OCI-LY3 (cell line): ENCODE data around the gene CAMK1G.

ENCODE experiments used
- H2AFZ ChIP-seq: fragments of 200-600, 300-600 bp; shearing (Covaris generic); 2 replicates; pipeline ENCODE4 v1.6.0; 2014; ENCODE audit warnings: antibody characterized with exemption, low read depth, low read length
- H3K27ac ChIP-seq: fragments of 200-600, 300-600 bp; sonication (generic); 2 replicates; pipeline ENCODE4 v1.5.1; 2014; ENCODE audit warnings: mild to moderate bottlenecking, low read length, moderate library complexity, mixed read lengths
- H3K27me3 ChIP-seq: fragments of 200-600, 300-600 bp; sonication (generic); 2 replicates; pipeline ENCODE4 v1.6.1; 2014; ENCODE audit warnings: low read depth, low read length, mixed read lengths
- H3K36me3 ChIP-seq: fragments of 200-600, 300-600 bp; sonication (generic); replicated peaks from 2 replicates; pipeline ENCODE3; 2014; ENCODE audit warnings: low read depth, low read length, mixed read lengths
- H3K4me1 ChIP-seq: fragments of 300-600, 200-600 bp; sonication (generic); 2 replicates; pipeline ENCODE4 v1.6.1; 2014; ENCODE audit warnings: low read length, mixed read lengths
- H3K4me2 ChIP-seq: fragments of 200-600, 300-600 bp; sonication (generic); 2 replicates; pipeline ENCODE4 v1.6.1; 2014; ENCODE audit warnings: low read length, mixed read lengths
- H3K4me3 ChIP-seq: fragments of 300-600, 200-600 bp; sonication (generic); 2 replicates; pipeline ENCODE4 v1.5.1; 2014; ENCODE audit warnings: antibody characterized with exemption, mild to moderate bottlenecking, low read length, moderate library complexity
- H3K79me2 ChIP-seq: fragments of 300-600, 200-600 bp; shearing (Covaris generic); 2 replicates; pipeline ENCODE4 v1.6.1; 2014; ENCODE audit warnings: mild to moderate bottlenecking, low read length, mixed read lengths
- H3K9ac ChIP-seq: fragments of 300-600, 200-600 bp; shearing (Covaris generic); 2 replicates; pipeline ENCODE4 v1.6.0; 2014; ENCODE audit warnings: mild to moderate bottlenecking, low read length, moderate library complexity
- H3K9me3 ChIP-seq: fragments of 200-600, 300-600 bp; shearing (Covaris generic); 2 replicates; pipeline ENCODE4 v1.6.1; 2014; ENCODE audit warnings: low read length, mixed read lengths; ENCODE audit not compliant: insufficient read depth
- H4K20me1 ChIP-seq: fragments of 200-600, 300-600 bp; sonication (generic); 2 replicates; pipeline ENCODE4 v1.6.1; 2016; ENCODE audit warnings: low read length, mixed read lengths; ENCODE audit not compliant: insufficient read depth
- CTCF ChIP-seq: fragments of 200-600, 300-600 bp; sonication (generic); IDR thresholded peaks from 2 replicates; pipeline ENCODE4 v1.5.1; 2014; ENCODE audit warnings: antibody characterized with exemption, low read length, low read depth
- EZH2phosphoT487 ChIP-seq: fragments of 200-600 bp; shearing (Covaris generic); IDR thresholded peaks from 2 replicates; pipeline ENCODE4 v1.6.1; 2018; ENCODE audit warnings: antibody characterized with exemption, mixed run types, low read depth

CAMK1G gene

GRCh38 chr1:209557221-209557620 lies 26.3 kb upstream of the CAMK1G start:
- Histone ChIP-seq H2AFZ (no peak overlapping the region), H3K4me3 (no peak overlapping the region), H4K20me1 (no peaks in the 10 kb centered on the region), H3K4me1 (no peaks in the 10 kb centered on the region), H3K79me2 (no peaks in the 10 kb centered on the region), H3K9ac (no peak overlapping the region), H3K4me2 (no peak overlapping the region), H3K27me3 (peaks cover under 1% of the 10 kb centered on the region; the same call in 1 of the 2 replicates), H3K27ac (no peak overlapping the region), H3K36me3 (no peaks in the 10 kb centered on the region), H3K9me3 (no peaks in the 10 kb centered on the region)
- no peak for TF ChIP-seq EZH2phosphoT487

- Histone ChIP-seq H3K9me3 (no peaks in the 10 kb centered on the region), H3K4me1 (no peaks in the 10 kb centered on the region), H4K20me1 (no peaks in the 10 kb centered on the region), H3K4me2 (no peak overlapping the region), H3K9ac (no peak overlapping the region), H3K27me3 (peaks cover 16% of the 10 kb centered on the region), H3K27ac (no peak overlapping the region), H3K36me3 (no peaks in the 10 kb centered on the region), H2AFZ (no peak overlapping the region), H3K4me3 (no peak overlapping the region), H3K79me2 (no peaks in the 10 kb centered on the region)
- TF ChIP-seq EZH2phosphoT487 = no peak
- TF ChIP-seq CTCF = no peak
Measured at GRCh38 chr1:209560529-209560928, 23.0 kb upstream of the CAMK1G start.

GRCh38 chr1:209560952-209561351 lies 22.6 kb upstream of the CAMK1G start:
- TF ChIP-seq CTCF (no peak), EZH2phosphoT487 (no peak)
- peaks cover 20% of the 10 kb centered on the region for H3K27me3 ChIP-seq

GRCh38 chr1:209561532-209561931 lies 22.0 kb upstream of the CAMK1G start:
- H2AFZ ChIP-seq = no peak overlapping the region
- no peaks in the 10 kb centered on the region for H3K9me3 ChIP-seq

More at GRCh38 chr1:209560952-209561351, 22.6 kb upstream of the CAMK1G start:
- no peaks in the 10 kb centered on the region for H4K20me1 ChIP-seq
- H3K79me2 ChIP-seq = no peaks in the 10 kb centered on the region
- no peak overlapping the region for H3K4me2 ChIP-seq
- H3K9me3 ChIP-seq = no peaks in the 10 kb centered on the region
- H3K4me3 ChIP-seq = no peak overlapping the region
- no peak overlapping the region for H2AFZ ChIP-seq
- no peak overlapping the region for H3K27ac ChIP-seq
- H3K36me3 ChIP-seq = no peaks in the 10 kb centered on the region
- no peak overlapping the region for H3K9ac ChIP-seq
- H3K4me1 ChIP-seq = no peaks in the 10 kb centered on the region

GRCh38 chr1:209564849-209565248 lies 18.7 kb upstream of the CAMK1G start:
- H3K9ac ChIP-seq = no peak overlapping the region
- no peaks in the 10 kb centered on the region for H3K36me3 ChIP-seq
- H3K79me2 ChIP-seq = no peaks in the 10 kb centered on the region
- no peak overlapping the region for H3K4me2 ChIP-seq
- H3K4me1 ChIP-seq = peaks cover 4% of the 10 kb centered on the region
- TF ChIP-seq CTCF (no peak), EZH2phosphoT487 (no peak)
- no peak overlapping the region for H3K27ac ChIP-seq
- no peak overlapping the region for H2AFZ ChIP-seq
- no peaks in the 10 kb centered on the region for H4K20me1 ChIP-seq
- H3K9me3 ChIP-seq = no peaks in the 10 kb centered on the region
- no peak overlapping the region for H3K4me3 ChIP-seq
- H3K27me3 ChIP-seq = peaks cover 50% of the 10 kb centered on the region

More at GRCh38 chr1:209561532-209561931, 22.0 kb upstream of the CAMK1G start:
- no peak overlapping the region for H3K4me3 ChIP-seq
- TF ChIP-seq EZH2phosphoT487 = no peak
- no peaks in the 10 kb centered on the region for H3K36me3 ChIP-seq
- H3K4me1 ChIP-seq = no peaks in the 10 kb centered on the region
- H3K4me2 ChIP-seq = no peak overlapping the region
- H3K9ac ChIP-seq = no peak overlapping the region
- no peaks in the 10 kb centered on the region for H4K20me1 ChIP-seq
- H3K27me3 ChIP-seq = peaks cover 24% of the 10 kb centered on the region
- H3K79me2 ChIP-seq = no peaks in the 10 kb centered on the region
- H3K27ac ChIP-seq = no peak overlapping the region
